ENCODE measurements around the gene LCP2.
"Not testable (repeated sequence)": the region's sequence is repeated elsewhere in the genome, so short reads cannot be mapped to it uniquely, and the experiment has no call there.

LCP2 gene

DNA sequence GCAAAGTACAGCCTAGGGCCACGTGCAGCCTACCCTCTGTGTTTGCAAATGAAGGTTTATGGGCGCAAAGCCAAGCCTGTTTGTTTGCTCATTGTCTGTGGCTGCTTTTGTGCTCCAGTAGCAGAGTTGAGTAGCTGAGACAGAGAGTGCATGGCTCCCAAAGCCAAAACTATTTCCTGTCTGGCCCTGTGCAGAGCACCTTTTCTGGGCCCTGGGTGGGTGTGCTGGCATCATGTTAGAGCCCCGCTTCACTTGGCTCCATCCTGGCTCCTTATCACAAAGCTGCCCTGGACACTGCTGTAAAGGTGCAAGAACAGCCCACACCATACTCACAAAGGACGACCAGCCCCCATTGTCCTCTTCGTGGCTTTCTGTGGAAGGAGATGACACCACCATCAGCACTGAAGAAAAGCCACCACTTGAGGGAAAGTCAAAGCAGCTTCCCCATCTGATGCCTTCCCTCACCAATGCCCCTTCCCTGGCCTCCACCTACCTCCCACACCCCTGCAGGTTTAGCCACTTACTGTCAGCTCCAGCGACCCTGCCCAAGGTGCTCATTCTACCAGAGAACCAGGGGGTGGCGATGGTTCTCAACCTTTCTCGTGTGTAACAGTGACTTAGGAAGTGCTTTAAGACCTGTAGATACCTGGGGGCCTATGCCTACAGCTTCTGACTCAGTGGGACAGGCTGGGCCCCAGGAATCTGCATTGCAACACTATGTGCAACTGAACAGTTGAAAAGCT is 23.4 kb downstream of the LCP2 start:
- DNase-seq (ENCODE audit: low read depth in 2 of 2): peak in 1 of 2 donors; percentile 42

DNA sequence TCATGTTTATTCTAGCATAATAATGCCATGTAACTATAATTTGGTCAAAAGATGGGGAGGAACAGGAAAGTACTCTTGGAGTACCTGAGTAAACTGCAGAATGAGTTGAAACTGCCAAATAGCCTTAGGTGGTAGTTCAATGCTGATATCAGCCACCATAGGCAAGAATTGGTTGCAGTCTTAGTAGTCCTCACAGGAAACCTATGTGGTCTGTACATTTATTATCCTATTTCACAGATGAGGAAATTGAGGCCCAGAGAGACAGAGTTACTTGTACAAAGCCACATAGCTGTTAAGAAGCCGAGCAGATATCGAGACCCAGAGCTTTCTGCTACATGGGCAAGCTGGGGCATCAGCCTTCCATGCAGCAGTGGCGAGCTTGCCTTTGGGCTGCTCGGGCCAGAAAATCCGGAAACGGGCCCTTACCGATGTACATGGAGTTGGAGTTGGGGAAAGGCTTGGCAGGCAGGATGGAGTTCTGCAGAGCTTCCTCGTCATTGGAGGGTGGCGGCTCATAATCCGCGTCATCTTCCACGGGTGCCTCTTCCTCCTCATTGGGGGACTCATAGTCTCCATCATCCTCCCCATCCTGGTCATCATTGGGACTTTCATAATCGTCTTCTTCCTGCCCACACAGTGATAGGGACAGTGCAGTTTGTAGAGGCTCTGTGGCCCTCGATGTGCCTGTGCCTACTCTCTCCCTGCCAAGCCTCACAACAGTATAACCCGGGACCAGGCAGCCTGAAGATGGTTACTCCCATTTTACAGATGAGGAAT is 27.1 kb downstream of the LCP2 start:
- DNase-seq (ENCODE audit: low read depth in 2 of 2): no peak

DNA sequence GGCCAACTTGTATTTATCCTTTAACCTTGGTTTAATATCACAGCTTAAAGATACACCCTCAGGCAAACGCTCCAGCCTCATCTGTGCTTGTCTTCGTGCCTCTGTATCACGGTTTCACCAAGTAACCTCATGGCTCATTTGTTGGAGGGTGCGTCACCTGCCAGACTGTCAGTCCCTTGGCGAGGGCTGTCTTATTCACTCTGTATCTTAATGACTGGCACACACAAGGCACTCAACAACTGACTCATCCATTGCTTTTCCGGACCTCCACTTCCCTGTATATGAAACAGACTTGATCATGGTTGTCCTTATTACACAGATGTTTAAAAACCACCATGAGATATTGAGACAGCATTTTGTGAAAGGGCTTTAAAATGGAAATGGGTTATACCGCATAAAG is 28.0 kb downstream of the LCP2 start:
- no peak for DNase-seq (ENCODE audit: low read depth in 2 of 2)

DNA sequence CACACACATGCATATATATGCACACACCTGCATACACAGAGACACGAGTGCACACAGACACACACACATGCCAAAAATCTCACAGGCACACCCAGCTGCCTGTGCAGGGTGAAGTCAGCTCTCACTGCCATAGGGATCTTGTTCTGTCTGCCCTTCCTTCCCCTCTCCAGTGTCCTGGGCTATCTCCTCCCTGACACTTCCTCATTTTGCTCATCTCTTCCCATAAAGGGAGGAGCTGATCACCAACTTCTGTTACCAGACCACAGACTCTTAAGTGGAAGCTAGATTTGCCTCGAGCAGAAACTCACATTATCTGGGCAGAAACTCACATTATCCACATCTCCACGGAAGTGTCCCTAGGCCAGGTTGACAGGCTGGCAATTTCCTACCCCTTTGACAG is 28.7 kb downstream of the LCP2 start:
- DNase-seq (ENCODE audit: low read depth in 2 of 2): no peak

DNA sequence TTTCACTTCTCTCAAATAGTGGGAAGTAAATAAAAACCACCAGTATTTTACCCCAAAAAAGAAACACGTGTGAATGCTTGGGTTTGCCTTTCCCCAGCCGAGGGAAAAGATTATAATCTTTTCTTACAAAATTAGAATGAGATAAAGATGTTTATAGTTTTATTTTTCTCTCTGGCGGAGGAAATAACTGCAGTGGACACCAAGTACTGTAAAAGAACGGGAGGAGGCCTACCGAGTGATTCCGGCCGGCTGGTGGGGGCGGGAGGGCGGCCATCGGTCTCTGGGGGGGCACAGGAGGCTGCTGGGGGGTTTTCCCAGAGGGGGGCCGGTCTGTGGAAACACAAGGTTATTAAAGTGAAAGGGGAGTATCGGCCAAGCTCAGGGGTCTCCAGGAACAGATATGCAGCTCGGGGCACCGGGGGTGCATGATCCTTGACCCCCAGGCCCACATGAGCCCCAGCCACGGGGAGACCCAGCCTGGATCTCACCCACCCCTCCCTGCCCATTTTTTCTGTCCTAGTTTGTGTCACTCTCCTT is 29.4 kb downstream of the LCP2 start:
- DNase-seq (ENCODE audit: low read depth in 2 of 2): no peak

DNA sequence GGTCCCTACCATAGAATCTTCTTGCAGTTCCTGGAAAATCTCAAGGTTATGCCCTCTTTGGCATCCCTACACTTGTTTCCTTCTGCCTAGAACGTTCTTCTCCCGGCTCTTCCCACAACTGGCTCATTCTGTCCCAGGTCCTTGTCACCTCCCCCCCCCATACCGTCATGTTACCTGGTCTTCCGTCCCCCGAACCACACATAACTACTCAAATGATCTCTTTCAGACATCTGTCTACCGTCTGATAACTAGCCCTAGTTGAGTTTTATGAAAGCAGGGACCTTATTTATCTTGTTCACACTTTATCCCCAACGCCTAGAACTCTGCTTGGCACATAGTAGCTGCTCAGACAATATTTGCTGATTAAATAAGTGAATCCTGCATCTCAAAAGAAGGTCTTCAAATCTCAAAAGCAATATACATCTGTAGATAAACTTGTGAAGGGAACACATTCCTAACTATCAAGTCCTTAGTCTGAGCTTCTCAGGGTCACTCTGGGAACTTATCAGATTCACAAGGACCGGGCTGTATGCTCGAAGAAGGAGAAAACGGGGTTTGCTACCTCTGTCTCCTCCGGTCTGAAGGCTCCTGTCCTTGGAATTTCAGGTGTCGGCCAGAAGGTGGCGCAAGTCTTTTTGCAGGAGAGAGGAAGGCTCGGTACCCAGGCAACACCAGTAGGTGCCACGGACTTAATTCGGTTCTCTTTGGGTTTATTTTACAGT is 30.0 kb downstream of the LCP2 start:
- peak; percentile 66 to 71 for DNase-seq (ENCODE audit: low read depth in 2 of 2)

DNA sequence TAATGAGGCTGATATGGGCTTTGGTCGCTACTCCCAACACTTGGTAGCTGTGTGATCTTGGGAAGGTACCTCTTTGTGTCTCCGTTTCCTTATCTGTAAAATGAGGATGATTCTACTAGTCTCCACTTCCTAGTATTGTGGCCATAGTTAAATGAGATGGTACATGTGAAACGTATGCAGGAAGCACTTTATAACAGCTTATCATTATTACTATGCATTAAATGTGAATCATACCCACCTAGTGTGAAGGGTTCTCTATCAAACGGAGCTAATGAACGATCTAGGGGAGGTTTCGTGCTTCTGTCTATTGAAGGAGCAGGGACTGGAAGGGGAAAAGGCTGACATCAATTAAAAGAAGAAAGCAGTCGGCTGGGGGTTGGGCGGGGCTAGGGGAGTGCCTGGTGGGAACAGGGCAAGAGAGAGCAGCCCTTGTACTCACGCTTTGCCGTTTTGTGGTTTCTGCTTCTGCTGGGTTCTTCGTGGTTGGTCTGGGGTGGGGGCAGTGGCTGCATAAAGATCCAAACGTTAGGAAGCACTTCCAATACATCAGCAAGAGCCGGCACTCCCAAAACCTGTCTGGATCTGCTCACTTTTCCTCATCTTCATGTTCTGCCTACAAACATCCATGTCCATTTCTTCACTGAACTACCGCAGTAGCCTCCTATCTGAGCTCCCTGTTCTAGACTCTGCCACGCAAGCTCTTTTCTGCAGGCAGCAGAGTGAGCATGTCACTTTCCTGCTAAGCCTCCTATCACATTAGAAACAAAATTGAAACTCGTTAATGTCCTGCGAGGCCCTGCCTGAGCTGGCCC is 30.8 kb downstream of the LCP2 start:
- DNase-seq (ENCODE audit: low read depth in 2 of 2): peak; percentile 32 to 49

DNA sequence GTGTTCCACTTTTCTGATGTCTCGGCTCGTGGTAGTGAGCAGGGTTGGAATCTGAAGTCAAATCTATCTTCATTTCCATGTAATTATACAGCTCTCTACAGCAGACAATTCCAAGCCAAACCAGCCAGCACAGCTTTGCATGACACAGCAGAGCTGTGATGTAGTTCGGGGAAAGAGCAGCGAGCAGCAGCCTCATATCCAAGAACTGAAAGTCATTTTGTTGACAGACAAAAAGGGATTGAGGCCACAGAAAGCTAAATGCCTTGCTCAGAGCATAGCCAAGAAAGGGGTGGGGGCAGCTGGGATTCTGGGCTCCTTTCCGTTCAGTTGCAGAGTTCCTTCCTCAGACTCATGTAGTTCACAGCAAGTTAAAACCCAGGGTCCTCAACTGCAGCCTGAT is 32.1 kb downstream of the LCP2 start:
- DNase-seq (ENCODE audit: low read depth in 2 of 2): no peak

DNA sequence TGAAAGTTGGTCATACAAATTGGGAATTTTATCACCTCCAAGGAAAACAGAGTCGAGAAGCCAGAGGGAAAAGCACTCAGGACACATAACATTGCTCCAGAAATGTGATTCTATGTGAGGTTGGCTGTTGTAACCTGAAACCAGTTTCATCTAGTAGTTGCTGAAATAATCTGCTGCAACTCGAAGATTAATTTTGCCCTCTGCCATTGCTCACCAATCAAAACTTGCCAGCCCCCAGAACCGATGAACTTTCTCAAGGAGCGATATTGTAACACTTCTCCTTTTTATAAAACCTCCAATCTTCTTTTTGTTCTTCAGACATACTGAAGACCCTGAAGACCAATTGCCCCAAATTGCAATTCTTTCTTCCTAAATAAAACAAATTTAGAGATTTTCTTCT is 33.7 kb downstream of the LCP2 start:
- DNase-seq (ENCODE audit: low read depth in 2 of 2): no peak

DNA sequence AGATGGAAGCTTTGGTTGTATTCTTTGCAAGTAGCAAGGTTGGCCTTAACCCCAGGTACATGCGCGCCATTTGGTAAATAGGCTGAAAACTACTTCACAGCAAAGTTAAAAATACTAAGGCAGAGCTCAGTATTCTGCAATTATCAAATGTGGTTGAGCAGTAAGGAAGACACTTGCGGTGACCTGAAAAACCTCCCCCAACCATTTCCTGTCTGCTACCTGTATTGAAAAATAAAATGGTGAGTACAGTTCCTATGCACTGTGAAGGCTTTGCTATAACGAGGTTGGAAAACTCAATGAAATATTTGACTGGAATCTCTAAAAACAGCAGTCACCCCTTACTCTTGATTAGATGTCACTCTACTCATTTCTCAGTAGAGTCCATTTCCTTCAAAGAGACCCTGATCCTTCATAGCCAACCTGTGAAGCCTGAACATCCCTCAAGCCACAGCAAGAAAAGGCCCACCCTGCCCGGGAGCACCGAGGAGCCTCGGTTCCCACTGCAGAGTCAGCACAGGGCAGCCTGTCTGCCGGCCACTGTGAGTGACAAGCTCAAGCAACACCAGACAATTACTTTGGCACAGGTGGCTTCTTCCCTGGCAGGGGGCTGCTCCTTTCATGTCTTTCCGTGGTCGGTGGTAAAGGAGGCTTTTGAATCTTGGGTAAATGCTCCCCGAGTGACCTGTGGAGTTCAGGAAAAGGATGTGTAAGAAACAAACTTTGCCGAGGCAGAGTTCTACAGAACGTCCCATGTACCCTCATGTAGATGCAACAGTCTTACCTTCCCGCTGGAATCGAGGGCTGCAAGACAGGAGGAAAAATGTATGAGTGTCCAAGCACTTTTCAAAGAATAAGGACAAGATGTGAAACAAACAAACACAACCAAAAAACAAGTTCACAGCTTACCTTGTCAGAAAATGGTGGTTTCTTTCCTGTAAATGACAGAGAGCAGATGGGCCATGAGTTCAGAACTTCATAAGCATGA is 35.2 kb downstream of the LCP2 start:
- no peak for DNase-seq (ENCODE audit: low read depth in 2 of 2)

DNA sequence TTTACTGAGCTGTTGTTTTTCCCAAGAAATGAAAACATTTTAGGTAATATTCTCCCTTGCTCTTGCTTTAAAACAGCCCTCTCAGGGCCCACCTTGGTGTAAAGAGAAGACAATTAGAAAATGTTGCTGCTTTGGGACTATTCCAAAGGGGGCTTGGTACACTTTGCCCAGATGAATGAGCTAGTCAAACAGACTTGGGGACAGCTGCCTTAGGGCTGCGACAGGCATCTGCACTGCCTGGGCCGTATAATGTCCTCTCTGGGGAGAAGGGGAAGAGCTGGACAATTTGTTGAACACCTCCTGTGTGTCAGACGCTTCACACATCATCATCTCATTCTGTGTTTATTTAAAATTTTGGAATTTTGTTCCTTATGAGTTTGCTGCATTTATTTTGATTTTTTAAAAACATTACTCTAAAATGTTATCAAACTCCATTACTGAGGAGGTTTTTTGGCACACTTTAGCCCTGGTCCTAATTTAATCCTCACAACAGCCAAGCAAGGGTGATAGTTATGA is 36.0 kb downstream of the LCP2 start:
- no peak for DNase-seq (ENCODE audit: low read depth in 2 of 2)

DNA sequence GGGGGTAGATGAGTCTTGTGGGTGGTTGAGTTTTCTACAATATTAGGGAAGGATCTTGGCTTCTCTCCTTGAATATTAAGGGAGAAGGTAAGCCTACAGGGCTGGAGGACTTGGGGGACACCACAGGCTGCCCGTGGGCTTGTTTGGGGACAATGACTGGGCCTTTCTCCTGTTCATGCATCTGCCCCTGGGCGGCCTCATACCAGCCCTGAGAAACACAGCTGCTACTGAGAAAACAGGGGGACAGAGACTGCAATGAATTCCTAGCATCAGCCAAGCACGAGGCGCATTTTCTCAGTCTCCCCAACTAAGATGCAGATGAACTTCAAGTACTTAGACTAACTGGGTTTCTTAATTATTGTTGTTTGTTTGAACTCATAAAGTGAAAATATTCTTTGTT is 40.2 kb downstream of the LCP2 start:
- no peak for DNase-seq (ENCODE audit: low read depth in 2 of 2)

DNA sequence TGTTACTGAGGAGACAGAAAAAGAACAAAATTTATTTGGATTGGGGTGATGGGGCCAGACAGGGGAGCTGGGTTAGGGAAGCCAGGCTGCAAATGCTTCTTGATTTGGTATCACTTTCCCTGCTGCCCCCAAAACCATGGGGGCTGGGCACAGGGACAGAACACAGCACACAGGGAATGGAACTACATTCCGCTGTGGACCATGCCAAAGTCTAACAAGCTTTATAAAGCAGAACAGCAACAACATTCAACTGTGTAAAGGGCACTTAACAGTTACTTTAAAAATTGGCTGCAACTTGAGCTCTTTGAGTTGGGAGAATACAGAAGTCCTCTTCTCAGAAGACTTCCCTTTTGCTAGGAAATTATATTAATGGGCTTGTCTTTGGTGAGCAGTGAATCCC is 41.0 kb downstream of the LCP2 start:
- no peak for DNase-seq (ENCODE audit: low read depth in 2 of 2)

DNA sequence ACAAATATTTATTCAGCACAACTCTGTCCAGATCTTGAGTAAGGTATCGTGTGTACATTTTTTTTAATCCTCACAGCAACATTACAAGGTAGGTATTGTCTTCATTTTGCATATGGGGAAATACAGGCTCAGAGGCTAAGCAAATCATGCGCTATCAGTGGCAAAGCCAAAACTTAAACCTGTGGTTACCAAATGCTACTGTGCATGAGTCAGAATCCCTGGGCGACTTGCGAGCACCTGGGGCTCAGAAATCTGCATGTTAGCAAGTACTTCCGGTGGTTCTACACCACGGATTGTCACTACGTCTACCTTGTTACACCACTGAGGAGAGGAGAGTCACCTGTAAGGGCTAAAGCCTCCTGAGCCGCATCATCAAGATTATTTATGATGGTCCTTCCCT is 43.5 kb downstream of the LCP2 start:
- DNase-seq (ENCODE audit: low read depth in 2 of 2): peak in 1 of 2 donors; percentile 64

DNA sequence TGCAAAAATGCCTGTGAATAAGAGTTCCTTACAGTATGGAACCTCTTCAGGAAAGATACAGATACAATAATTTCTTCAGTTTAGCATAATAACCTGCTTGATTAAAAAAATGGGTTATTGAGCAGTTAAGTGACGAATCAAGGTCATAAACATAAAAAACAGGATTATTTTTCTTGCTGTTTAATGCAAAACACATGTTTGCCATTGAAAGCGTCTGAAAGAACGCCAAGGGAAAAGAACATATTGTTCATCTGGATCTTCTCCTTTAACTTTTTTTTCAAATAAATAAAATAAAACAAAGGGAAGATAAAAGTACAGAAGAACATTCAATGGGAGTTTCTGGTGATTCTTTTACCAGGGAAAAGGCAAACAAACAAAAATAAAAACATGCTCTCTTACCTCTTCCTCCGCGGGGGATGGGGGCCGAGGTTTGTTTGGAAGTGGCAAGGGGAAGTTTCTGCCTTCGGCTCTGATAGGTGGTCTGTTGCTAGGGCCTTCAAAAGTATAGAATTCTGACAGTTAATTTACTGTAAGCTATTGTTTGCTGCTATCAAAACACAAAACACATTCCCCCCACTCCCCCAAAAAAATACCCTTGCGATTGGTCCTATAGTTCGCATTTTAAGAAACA is 44.7 kb downstream of the LCP2 start:
- DNase-seq (ENCODE audit: low read depth in 2 of 2): no peak

DNA sequence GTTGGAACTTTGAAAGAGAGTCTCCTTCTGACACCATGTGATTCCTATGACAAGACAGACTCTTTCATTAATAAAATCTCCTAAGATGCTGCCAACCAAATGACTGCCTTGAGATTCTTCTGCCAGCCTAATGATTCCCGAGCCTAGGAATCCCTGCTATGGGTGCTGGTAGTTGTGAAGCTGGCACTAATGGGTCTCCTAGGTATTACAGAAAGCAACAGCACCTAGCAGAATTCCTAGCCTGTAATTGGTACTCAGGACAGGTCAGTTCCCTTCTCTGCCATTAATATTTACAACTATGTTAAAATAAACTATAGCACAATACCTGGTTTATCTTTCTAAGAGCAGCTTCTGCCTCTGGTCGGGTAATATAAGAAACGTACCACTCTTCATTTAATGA is 45.5 kb downstream of the LCP2 start:
- DNase-seq (ENCODE audit: low read depth in 2 of 2): no peak

DNA sequence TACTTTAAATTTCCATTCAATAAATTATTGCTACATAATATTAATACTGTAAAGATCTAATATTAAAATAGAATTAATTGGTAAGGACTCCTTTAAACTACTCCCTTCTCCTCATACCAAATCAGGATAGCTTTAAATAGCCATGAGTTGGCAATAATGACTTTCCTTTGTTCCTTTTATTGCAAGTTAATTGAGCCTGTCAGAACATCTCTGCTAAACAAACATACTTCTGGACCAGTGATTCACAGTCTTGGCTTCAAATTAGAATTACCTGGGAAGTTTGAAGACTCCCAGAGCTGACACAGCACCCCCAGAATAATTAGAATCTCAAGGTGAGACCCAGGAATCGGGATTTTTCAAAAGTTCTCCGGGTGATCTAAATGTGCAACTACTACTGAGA is 46.1 kb downstream of the LCP2 start:
- DNase-seq (ENCODE audit: low read depth in 2 of 2): no peak

DNA sequence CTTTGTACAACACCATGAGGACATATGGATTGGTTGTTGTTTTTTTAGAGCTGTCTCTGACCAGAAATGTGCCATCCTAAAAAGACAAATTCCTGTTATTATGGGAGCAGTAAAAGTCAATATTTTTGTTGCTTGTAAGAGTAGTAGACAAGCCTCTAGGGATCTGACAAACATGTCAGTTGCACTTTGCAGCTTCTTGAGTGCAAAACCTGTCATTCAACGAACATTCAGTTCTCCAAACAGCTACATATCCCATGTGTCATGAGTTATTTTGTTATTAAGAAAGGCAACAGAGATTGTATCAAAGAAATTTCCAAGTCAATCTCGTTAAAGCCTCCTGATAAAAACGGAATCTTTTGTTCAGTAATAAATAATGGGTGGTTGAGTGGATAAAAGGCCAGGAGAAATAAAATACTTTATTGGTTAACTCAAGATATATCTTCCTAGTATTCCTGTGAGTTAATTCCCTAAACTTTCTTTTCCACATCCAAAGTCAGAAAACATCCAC is 46.7 kb downstream of the LCP2 start:
- DNase-seq (ENCODE audit: low read depth in 2 of 2): no peak

DNA sequence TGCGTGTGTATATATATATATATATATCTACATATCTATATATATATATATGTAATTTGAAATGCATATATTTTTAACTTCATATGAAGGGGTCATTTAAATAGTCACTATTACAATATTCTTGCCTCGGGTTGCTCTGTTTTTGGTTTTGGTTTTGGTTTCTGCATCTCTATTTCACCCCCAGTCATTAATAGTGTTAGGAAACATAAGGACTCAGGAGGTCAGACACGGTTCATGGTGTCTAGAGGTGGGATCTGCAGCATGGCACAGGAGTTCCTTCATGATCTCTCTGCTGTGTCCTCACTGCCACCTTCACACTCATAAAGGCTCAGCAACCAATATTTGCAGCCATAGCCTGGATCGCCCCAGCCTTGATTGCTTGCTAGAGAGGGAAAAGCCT is 48.2 kb downstream of the LCP2 start:
- no peak for DNase-seq (ENCODE audit: low read depth in 2 of 2)

DNA sequence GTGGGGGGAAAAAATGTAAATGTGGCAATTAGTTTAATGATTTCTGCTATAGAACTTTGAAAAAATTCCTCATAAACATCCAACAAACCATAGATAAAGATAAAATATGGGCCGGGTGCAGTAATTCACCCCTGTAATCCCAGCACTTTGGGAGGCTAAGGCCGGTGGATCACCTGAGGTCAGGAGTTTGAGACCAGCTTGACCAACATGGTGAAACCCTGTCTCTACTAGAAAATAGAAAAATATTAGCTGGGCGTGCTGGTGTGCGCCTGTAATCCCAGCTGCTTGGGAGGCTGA is 48.7 kb downstream of the LCP2 start:
- not testable (repeated sequence) for DNase-seq (ENCODE audit: low read depth in 2 of 2)

Measured in stimulated activated CD4-positive, alpha-beta T cell treated with anti-CD3 and anti-CD28 coated beads, Interleukin-1b, Interleukin-23, amount 100 ng/mL, for 4 hours (primary cell).